SK-N-SH treated with all-trans-retinoic acid at 6 μM for 48 hours (cell line): ENCODE results near the gene CCDC146.
A peak's percentile ranks its signal among the peaks of the same experiment; 100 is the strongest.

Source experiments
- ATAC-seq: fragments of 200-7000 bp; cut with Tn5 transposase; 3 replicates; pipeline ENCODE4 v1.9.1; 2020; ENCODE audit warnings: mild to moderate bottlenecking, moderate library complexity
- BACH2 ChIP-seq: fragments of 250-450 bp; sonication (Bioruptor Pico); IDR thresholded peaks from 2 replicates; pipeline ENCODE4 v1.9.0; 2021; ENCODE audit warnings: mild to moderate bottlenecking, borderline replicate concordance
- CREB5 ChIP-seq: fragments of 250-450 bp; sonication (Bioruptor Pico); IDR thresholded peaks from 2 replicates; pipeline ENCODE4 v1.5.1; 2020; ENCODE audit warnings: low read depth, mild to moderate bottlenecking, moderate library complexity
- ESRRG ChIP-seq: fragments of 250-450 bp; sonication (Bioruptor Pico); IDR thresholded peaks from 2 replicates; pipeline ENCODE4 v1.6.1; 2021; ENCODE audit warnings: mild to moderate bottlenecking
- GLIS3 ChIP-seq: fragments of 250-450 bp; sonication (Bioruptor Pico); IDR thresholded peaks from 2 replicates; pipeline ENCODE4 v1.5.0; 2020; ENCODE audit warnings: mild to moderate bottlenecking, moderate library complexity
- ISL1 ChIP-seq: fragments of 250-450 bp; sonication (Bioruptor Pico); IDR thresholded peaks from 2 replicates; pipeline ENCODE4 v2.1.2; 2022; ENCODE audit warnings: mild to moderate bottlenecking, moderate library complexity
- SNAI2 ChIP-seq: fragments of 250-450 bp; sonication (Bioruptor Pico); IDR thresholded peaks from 2 replicates; pipeline ENCODE4 v1.5.0; 2020; ENCODE audit warnings: mild to moderate bottlenecking, moderate library complexity
- TCF4 ChIP-seq: fragments of 250-450 bp; sonication (Bioruptor Pico); IDR thresholded peaks from 2 replicates; pipeline ENCODE4 v1.8.0; 2021; ENCODE audit warnings: mild to moderate bottlenecking, moderate library complexity, borderline replicate concordance
- TSHZ2 ChIP-seq: fragments of 250-450 bp; sonication (Bioruptor Pico); IDR thresholded peaks from 2 replicates; pipeline ENCODE4 v1.5.0; 2020; ENCODE audit warnings: mild to moderate bottlenecking, moderate library complexity
- ZNF70 ChIP-seq: fragments of 450-650 bp; formaldehyde crosslinking; IDR thresholded peaks from 2 replicates; pipeline ENCODE4 v1.5.0; 2020; ENCODE audit warnings: mild to moderate bottlenecking, moderate library complexity
- ZNF8 ChIP-seq: fragments of 450-650 bp; formaldehyde crosslinking; IDR thresholded peaks from 2 replicates; pipeline ENCODE4 v1.5.0; 2020; ENCODE audit warnings: mild to moderate bottlenecking, moderate library complexity

Gene CCDC146

GRCh38 chr7:77327067-77327931, 204.9 kb downstream of the CCDC146 start:
- ATAC-seq, result peak; percentile 8; the same call in 1 of the 3 replicates
- TF ChIP-seq TSHZ2 (CRISPR knock-in tag) (0 out of 2 replicates have a peak, but pooled peaks have one; percentile 30), SNAI2 (CRISPR knock-in tag) (no peak)

GRCh38 chr7:77327932-77328628, 205.7 kb downstream of the CCDC146 start:
- no peak for TF ChIP-seq CREB5 (CRISPR knock-in tag)
- peak; percentile 8; the same call in 2 of the 3 replicates for ATAC-seq

GRCh38 chr7:77328669-77329068, 206.3 kb downstream of the CCDC146 start:
- ATAC-seq, result peak; percentile 35; the same call in 2 of the 3 replicates
- 0 out of 2 replicates have a peak, but pooled peaks have one; percentile 9 for TF ChIP-seq ISL1 (CRISPR knock-in tag)
- TF ChIP-seq GLIS3 (CRISPR knock-in tag), result no peak
- TF ChIP-seq, all 23 proteins: peak for 1

- no peak for ATAC-seq
- no peak for TF ChIP-seq BACH2 (CRISPR knock-in tag)
- TF ChIP-seq, all 23 proteins: peak for 0
These were observed 207.2 kb downstream of the CCDC146 start for GRCh38 chr7:77329466-77330168.

GRCh38 chr7:77330169-77330882, 207.9 kb downstream of the CCDC146 start:
- ATAC-seq, result no peak
- no peak for TF ChIP-seq ESRRG (CRISPR knock-in tag)
- TF ChIP-seq TSHZ2 (CRISPR knock-in tag), result no peak

GRCh38 chr7:77331938-77332695, 209.7 kb downstream of the CCDC146 start:
- ATAC-seq, result peak; percentile 96
- TF ChIP-seq ZNF70 (CRISPR knock-in tag), result peak; percentile 31; the same call in 1 of the 2 replicates
- TF ChIP-seq TSHZ2 (CRISPR knock-in tag), result peak; percentile 76; the same call in 1 of the 2 replicates
- no peak for TF ChIP-seq ZNF8 (CRISPR knock-in tag)
- TF ChIP-seq TCF4 (CRISPR knock-in tag), result peak; percentile 97
- TF ChIP-seq, all 23 proteins: peak for 3
